ENCODE results near the gene KIF5C. TPM values are rescaled to one million over a fixed set of nuclear protein-coding genes. Genes with fewer than 3 reads are reported as not detected.
"Not testable (repeated sequence)": the region's sequence is repeated elsewhere in the genome, so short reads cannot be mapped to it uniquely, and the experiment has no call there.

Gene KIF5C
- total and polyA plus RNA-seq, 2 donors, result 0.19 to 1.4 TPM

- Histone ChIP-seq H3K9me3 (ENCODE audit: control insufficient read depth in 2 of 2, insufficient read depth in 1 of 2, low read length in 1 of 2) (no peaks in the 10 kb centered on the region), H3K36me3 (ENCODE audit: control insufficient read depth in 2 of 2, insufficient read depth in 2 of 2, low read length in 1 of 2) (no peaks in the 10 kb centered on the region), H3K27me3 (ENCODE audit: control insufficient read depth in 2 of 2, insufficient read depth in 1 of 2, low read length in 1 of 2) (no peaks in the 10 kb centered on the region), H3K27ac (ENCODE audit: low read depth in 1 of 2, low read length in 1 of 2) (no peak overlapping the region), H3K4me3 (ENCODE audit: low read length in 2 of 2) (no peak overlapping the region), H3K4me1 (ENCODE audit: control insufficient read depth in 2 of 2, insufficient read depth in 2 of 2, low read length in 2 of 2) (no peaks in the 10 kb centered on the region)
- DNase-seq (ENCODE audit: low read depth in 6 of 9, low spot score in 9 of 9), result no peak
- WGBS, result 97% methylated on average over 5 of the region's 5 CpGs
Measured at GRCh38 chr2:148861367-148861766, 13.7 kb upstream of the KIF5C start.

- not testable (repeated sequence) for H3K27me3 ChIP-seq (ENCODE audit: control insufficient read depth in 2 of 2, insufficient read depth in 1 of 2, low read length in 1 of 2); H3K4me3 ChIP-seq (ENCODE audit: low read length in 2 of 2); H3K36me3 ChIP-seq (ENCODE audit: control insufficient read depth in 2 of 2, insufficient read depth in 2 of 2, low read length in 1 of 2); DNase-seq (ENCODE audit: low read depth in 6 of 9, low spot score in 9 of 9); H3K4me1 ChIP-seq (ENCODE audit: control insufficient read depth in 2 of 2, insufficient read depth in 2 of 2, low read length in 2 of 2); H3K9me3 ChIP-seq (ENCODE audit: control insufficient read depth in 2 of 2, insufficient read depth in 1 of 2, low read length in 1 of 2); H3K27ac ChIP-seq (ENCODE audit: low read depth in 1 of 2, low read length in 1 of 2)
- 95% methylated on average over 6 of the region's 6 CpGs for WGBS
Measured at GRCh38 chr2:148862478-148862877, 12.5 kb upstream of the KIF5C start.

- DNase-seq (ENCODE audit: low read depth in 6 of 9, low spot score in 9 of 9), result no peak
- 96% methylated on average over 5 of the region's 5 CpGs for WGBS
- Histone ChIP-seq H3K27ac (ENCODE audit: low read depth in 1 of 2, low read length in 1 of 2) (no peak overlapping the region), H3K4me3 (ENCODE audit: low read length in 2 of 2) (no peak overlapping the region), H3K4me1 (ENCODE audit: control insufficient read depth in 2 of 2, insufficient read depth in 2 of 2, low read length in 2 of 2) (no peaks in the 10 kb centered on the region), H3K27me3 (ENCODE audit: control insufficient read depth in 2 of 2, insufficient read depth in 1 of 2, low read length in 1 of 2) (peaks cover 0 to 4% of the 10 kb centered on the region in 2 donors), H3K36me3 (ENCODE audit: control insufficient read depth in 2 of 2, insufficient read depth in 2 of 2, low read length in 1 of 2) (no peaks in the 10 kb centered on the region), H3K9me3 (ENCODE audit: control insufficient read depth in 2 of 2, insufficient read depth in 1 of 2, low read length in 1 of 2) (no peaks in the 10 kb centered on the region)
Measured at GRCh38 chr2:148865512-148865911, 9.5 kb upstream of the KIF5C start.

GRCh38 chr2:148866091-148866490 lies 8.9 kb upstream of the KIF5C start:
- H3K4me1 ChIP-seq (ENCODE audit: control insufficient read depth in 2 of 2, insufficient read depth in 2 of 2, low read length in 2 of 2), result no peaks in the 10 kb centered on the region
- H3K27ac ChIP-seq (ENCODE audit: low read depth in 1 of 2, low read length in 1 of 2), result no peak overlapping the region
- no peak for DNase-seq (ENCODE audit: low read depth in 6 of 9, low spot score in 9 of 9)
- WGBS, result 86% methylated on average over 4 of the region's 4 CpGs
- H3K4me3 ChIP-seq (ENCODE audit: low read length in 2 of 2), result no peak overlapping the region
- H3K36me3 ChIP-seq (ENCODE audit: control insufficient read depth in 2 of 2, insufficient read depth in 2 of 2, low read length in 1 of 2), result no peaks in the 10 kb centered on the region
- peaks cover 0 to 4% of the 10 kb centered on the region in 2 donors for H3K27me3 ChIP-seq (ENCODE audit: control insufficient read depth in 2 of 2, insufficient read depth in 1 of 2, low read length in 1 of 2)
- no peaks in the 10 kb centered on the region for H3K9me3 ChIP-seq (ENCODE audit: control insufficient read depth in 2 of 2, insufficient read depth in 1 of 2, low read length in 1 of 2)

- H3K4me1 ChIP-seq (ENCODE audit: control insufficient read depth in 2 of 2, insufficient read depth in 2 of 2, low read length in 2 of 2), result no peaks in the 10 kb centered on the region
- WGBS, result 77% methylated on average over 4 of the region's 4 CpGs
- H3K9me3 ChIP-seq (ENCODE audit: control insufficient read depth in 2 of 2, insufficient read depth in 1 of 2, low read length in 1 of 2), result no peaks in the 10 kb centered on the region
- no peak overlapping the region for H3K4me3 ChIP-seq (ENCODE audit: low read length in 2 of 2)
- no peaks in the 10 kb centered on the region for H3K36me3 ChIP-seq (ENCODE audit: control insufficient read depth in 2 of 2, insufficient read depth in 2 of 2, low read length in 1 of 2)
- peaks cover 0 to 4% of the 10 kb centered on the region in 2 donors for H3K27me3 ChIP-seq (ENCODE audit: control insufficient read depth in 2 of 2, insufficient read depth in 1 of 2, low read length in 1 of 2)
- no peak for DNase-seq (ENCODE audit: low read depth in 6 of 9, low spot score in 9 of 9)
- no peak overlapping the region for H3K27ac ChIP-seq (ENCODE audit: low read depth in 1 of 2, low read length in 1 of 2)
Measured at GRCh38 chr2:148867079-148867769, 7.8 kb upstream of the KIF5C start.

- peaks cover 0 to 16% of the 10 kb centered on the region in 2 donors for H3K4me1 ChIP-seq (ENCODE audit: control insufficient read depth in 2 of 2, insufficient read depth in 2 of 2, low read length in 2 of 2)
- H3K36me3 ChIP-seq (ENCODE audit: control insufficient read depth in 2 of 2, insufficient read depth in 2 of 2, low read length in 1 of 2), result no peaks in the 10 kb centered on the region
- DNase-seq (ENCODE audit: low read depth in 6 of 9, low spot score in 9 of 9), result no peak
- 3% methylated on average over 74 of the region's 74 CpGs for WGBS
- peak overlapping the region in 1 of 2 donors; percentile 51 for H3K4me3 ChIP-seq (ENCODE audit: low read length in 2 of 2)
- H3K9me3 ChIP-seq (ENCODE audit: control insufficient read depth in 2 of 2, insufficient read depth in 1 of 2, low read length in 1 of 2), result peaks cover 0 to 2% of the 10 kb centered on the region in 2 donors
- H3K27me3 ChIP-seq (ENCODE audit: control insufficient read depth in 2 of 2, insufficient read depth in 1 of 2, low read length in 1 of 2), result peaks cover 34 to 55% of the 10 kb centered on the region in 2 donors
- H3K27ac ChIP-seq (ENCODE audit: low read depth in 1 of 2, low read length in 1 of 2), result no peak overlapping the region
Measured at GRCh38 chr2:148875387-148876051, 492 bp downstream of the KIF5C start.

- peaks cover 0 to 2% of the 10 kb centered on the region in 2 donors for H3K9me3 ChIP-seq (ENCODE audit: control insufficient read depth in 2 of 2, insufficient read depth in 1 of 2, low read length in 1 of 2)
- DNase-seq (ENCODE audit: low read depth in 6 of 9, low spot score in 9 of 9), result no peak
- H3K27ac ChIP-seq (ENCODE audit: low read depth in 1 of 2, low read length in 1 of 2), result no peak overlapping the region
- H3K4me1 ChIP-seq (ENCODE audit: control insufficient read depth in 2 of 2, insufficient read depth in 2 of 2, low read length in 2 of 2), result peaks cover 0 to 16% of the 10 kb centered on the region in 2 donors
- WGBS, result 7% methylated on average over 25 of the region's 25 CpGs
- H3K27me3 ChIP-seq (ENCODE audit: control insufficient read depth in 2 of 2, insufficient read depth in 1 of 2, low read length in 1 of 2), result peaks cover 34 to 55% of the 10 kb centered on the region in 2 donors
- H3K4me3 ChIP-seq (ENCODE audit: low read length in 2 of 2), result peak overlapping the region in 1 of 2 donors; percentile 51
- no peaks in the 10 kb centered on the region for H3K36me3 ChIP-seq (ENCODE audit: control insufficient read depth in 2 of 2, insufficient read depth in 2 of 2, low read length in 1 of 2)
Measured at GRCh38 chr2:148876202-148876594, 1.2 kb downstream of the KIF5C start.

GRCh38 chr2:148876595-148877402 lies 1.8 kb downstream of the KIF5C start:
- peaks cover 0 to 2% of the 10 kb centered on the region in 2 donors for H3K9me3 ChIP-seq (ENCODE audit: control insufficient read depth in 2 of 2, insufficient read depth in 1 of 2, low read length in 1 of 2)
- peaks cover 34 to 55% of the 10 kb centered on the region in 2 donors for H3K27me3 ChIP-seq (ENCODE audit: control insufficient read depth in 2 of 2, insufficient read depth in 1 of 2, low read length in 1 of 2)
- peaks cover 0 to 16% of the 10 kb centered on the region in 2 donors for H3K4me1 ChIP-seq (ENCODE audit: control insufficient read depth in 2 of 2, insufficient read depth in 2 of 2, low read length in 2 of 2)
- H3K27ac ChIP-seq (ENCODE audit: low read depth in 1 of 2, low read length in 1 of 2), result no peak overlapping the region
- H3K4me3 ChIP-seq (ENCODE audit: low read length in 2 of 2), result no peak overlapping the region
- WGBS, result 14% methylated on average over 34 of the region's 34 CpGs
- peak in 1 of 9 donors; percentile 31 for DNase-seq (ENCODE audit: low read depth in 6 of 9, low spot score in 9 of 9)
- no peaks in the 10 kb centered on the region for H3K36me3 ChIP-seq (ENCODE audit: control insufficient read depth in 2 of 2, insufficient read depth in 2 of 2, low read length in 1 of 2)

GRCh38 chr2:148877403-148877740 lies 2.3 kb downstream of the KIF5C start:
- peaks cover 0 to 16% of the 10 kb centered on the region in 2 donors for H3K4me1 ChIP-seq (ENCODE audit: control insufficient read depth in 2 of 2, insufficient read depth in 2 of 2, low read length in 2 of 2)
- peaks cover 0 to 2% of the 10 kb centered on the region in 2 donors for H3K9me3 ChIP-seq (ENCODE audit: control insufficient read depth in 2 of 2, insufficient read depth in 1 of 2, low read length in 1 of 2)
- peaks cover 34 to 58% of the 10 kb centered on the region in 2 donors for H3K27me3 ChIP-seq (ENCODE audit: control insufficient read depth in 2 of 2, insufficient read depth in 1 of 2, low read length in 1 of 2)
- no peak for DNase-seq (ENCODE audit: low read depth in 6 of 9, low spot score in 9 of 9)
- no peak overlapping the region for H3K4me3 ChIP-seq (ENCODE audit: low read length in 2 of 2)
- H3K27ac ChIP-seq (ENCODE audit: low read depth in 1 of 2, low read length in 1 of 2), result no peak overlapping the region
- H3K36me3 ChIP-seq (ENCODE audit: control insufficient read depth in 2 of 2, insufficient read depth in 2 of 2, low read length in 1 of 2), result no peaks in the 10 kb centered on the region
- 20% methylated on average over 1 of the region's 1 CpG for WGBS
